Measurements from ENCODE around the gene LARGE2. TPM values are rescaled to one million over a fixed set of nuclear protein-coding genes. Genes with fewer than 3 reads are reported as not detected.

LARGE2 gene
- total and polyA plus RNA-seq, 2 donors (not counting 3 experiments of a cell fraction or from before 2014, with no cell fraction given): 0.06 TPM; not detected in 1

- H3K9me1 ChIP-seq (replicated peaks; ENCODE audit: control insufficient read depth, extremely low read depth, insufficient read depth, low read length): no peaks in the 10 kb centered on the region
- no peak overlapping the region for H2AFZ ChIP-seq (ENCODE audit: low read depth, low read length)
- dilution Hi-C loops (cut with MboI; ENCODE audit: extremely low pct_ligation_motif_present, low sequenced_read_pairs): no loop called here
- H3K9ac ChIP-seq (replicated peaks; ENCODE audit: extremely low read depth, insufficient read depth, low read length): no peak overlapping the region
- BruUV-seq (replicated peaks): no TSS peak
- H3K36me3 ChIP-seq (ENCODE audit: control insufficient read depth in 2 of 2, extremely low read depth in 1 of 2, insufficient read depth in 2 of 2, low read length in 2 of 2): no peaks in the 10 kb centered on the region
- intact Hi-C loops (cut with micrococcal nuclease): no loop called here
- TF ChIP-seq POLR2A (IDR thresholded peaks at IDR 0.05; ENCODE audit: low read depth, low read length) (no peak), MYC (IDR thresholded peaks at IDR 0.05; ENCODE audit: low read depth, low read length) (no peak), POLR2AphosphoS5 (IDR thresholded peaks at IDR 0.05; ENCODE audit: insufficient read depth, low read depth, low read length) (no peak), MAX (IDR thresholded peaks at IDR 0.05; ENCODE audit: insufficient read depth, insufficient read length) (no peak), FOS (IDR thresholded peaks at IDR 0.05; ENCODE audit: borderline replicate concordance, insufficient read depth, low read length) (no peak), EZH2 (IDR thresholded peaks at IDR 0.05; ENCODE audit: borderline replicate concordance, low read depth, low read length, severe bottlenecking) (no peak), JUN (IDR thresholded peaks at IDR 0.05; ENCODE audit: borderline replicate concordance, insufficient read depth, insufficient read length, low read depth) (no peak)
- TF ChIP-seq, protein P1, sequence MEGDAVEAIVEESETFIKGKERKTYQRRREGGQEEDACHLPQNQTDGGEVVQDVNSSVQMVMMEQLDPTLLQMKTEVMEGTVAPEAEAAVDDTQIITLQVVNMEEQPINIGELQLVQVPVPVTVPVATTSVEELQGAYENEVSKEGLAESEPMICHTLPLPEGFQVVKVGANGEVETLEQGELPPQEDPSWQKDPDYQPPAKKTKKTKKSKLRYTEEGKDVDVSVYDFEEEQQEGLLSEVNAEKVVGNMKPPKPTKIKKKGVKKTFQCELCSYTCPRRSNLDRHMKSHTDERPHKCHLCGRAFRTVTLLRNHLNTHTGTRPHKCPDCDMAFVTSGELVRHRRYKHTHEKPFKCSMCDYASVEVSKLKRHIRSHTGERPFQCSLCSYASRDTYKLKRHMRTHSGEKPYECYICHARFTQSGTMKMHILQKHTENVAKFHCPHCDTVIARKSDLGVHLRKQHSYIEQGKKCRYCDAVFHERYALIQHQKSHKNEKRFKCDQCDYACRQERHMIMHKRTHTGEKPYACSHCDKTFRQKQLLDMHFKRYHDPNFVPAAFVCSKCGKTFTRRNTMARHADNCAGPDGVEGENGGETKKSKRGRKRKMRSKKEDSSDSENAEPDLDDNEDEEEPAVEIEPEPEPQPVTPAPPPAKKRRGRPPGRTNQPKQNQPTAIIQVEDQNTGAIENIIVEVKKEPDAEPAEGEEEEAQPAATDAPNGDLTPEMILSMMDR (IDR thresholded peaks at IDR 0.05; ENCODE audit: extremely low read depth in 1 of 2, insufficient read depth in 1 of 2, low read depth in 1 of 2, low read length in 2 of 2): no peak
- H3K27ac ChIP-seq (ENCODE audit: insufficient read depth, low read depth, low read length): no peak overlapping the region
- DNase-seq (ENCODE audit: low read depth, low spot score) (no peak), FAIRE-seq (no peak)
- H3K9me3 ChIP-seq (replicated peaks; ENCODE audit: control insufficient read depth, insufficient read depth, low read length): no peaks in the 10 kb centered on the region
- ChIA-PET CTCF (interaction anchor here (1.3 to 2.6 kb wide), 2 partner anchors 41 to 52 kb away, joined by 3 to 8 read pairs; no protein-coding TSS in a partner anchor), POLR2A (no interaction called here)
- no peak overlapping the region for H3K4me3 ChIP-seq (replicated peaks in 1 of 3; ENCODE audit: insufficient read depth in 1 of 3, low read depth in 1 of 3, low read length in 3 of 3)
- no peaks in the 10 kb centered on the region for H3K4me1 ChIP-seq (ENCODE audit: control insufficient read depth, extremely low read depth, insufficient read depth, low read length)
- H3K79me2 ChIP-seq (ENCODE audit: control insufficient read depth, insufficient read depth, low read length): no peaks in the 10 kb centered on the region
- H3K4me2 ChIP-seq (ENCODE audit: insufficient read depth, low read length): no peak overlapping the region
- H3K27me3 ChIP-seq (ENCODE audit: control insufficient read depth in 2 of 2, insufficient read depth in 2 of 2, low read length in 2 of 2): peaks cover 13 to 30% of the 10 kb centered on the region in 2 experiments
- H4K20me1 ChIP-seq (replicated peaks; ENCODE audit: control insufficient read depth, extremely low read depth, insufficient read depth, low read length): no peaks in the 10 kb centered on the region
These were observed 2.5 kb downstream of the LARGE2 start for GRCh38 chr11:45924927-45925326.

Measured in endothelial cell of umbilical vein (primary cell).